CD4-positive, alpha-beta T cell treated with Interleukin-4 for 1 hour (primary cell): ENCODE data around the gene GALNT9.
A peak's percentile ranks its signal among the peaks of the same experiment; 100 is the strongest.
"Not testable (repeated sequence)": the region's sequence is repeated elsewhere in the genome, so short reads cannot be mapped to it uniquely, and the experiment has no call there.

Source experiments
- DNase-seq, 2 donors: peaks; one replicate each; pipeline ENCODE4 v3.0.0-alpha.2; 2020 to 2022

Gene GALNT9

GRCh38 chr12:132247718-132248452 lies 81.5 kb downstream of the GALNT9 start:
- no peak for DNase-seq

DNA sequence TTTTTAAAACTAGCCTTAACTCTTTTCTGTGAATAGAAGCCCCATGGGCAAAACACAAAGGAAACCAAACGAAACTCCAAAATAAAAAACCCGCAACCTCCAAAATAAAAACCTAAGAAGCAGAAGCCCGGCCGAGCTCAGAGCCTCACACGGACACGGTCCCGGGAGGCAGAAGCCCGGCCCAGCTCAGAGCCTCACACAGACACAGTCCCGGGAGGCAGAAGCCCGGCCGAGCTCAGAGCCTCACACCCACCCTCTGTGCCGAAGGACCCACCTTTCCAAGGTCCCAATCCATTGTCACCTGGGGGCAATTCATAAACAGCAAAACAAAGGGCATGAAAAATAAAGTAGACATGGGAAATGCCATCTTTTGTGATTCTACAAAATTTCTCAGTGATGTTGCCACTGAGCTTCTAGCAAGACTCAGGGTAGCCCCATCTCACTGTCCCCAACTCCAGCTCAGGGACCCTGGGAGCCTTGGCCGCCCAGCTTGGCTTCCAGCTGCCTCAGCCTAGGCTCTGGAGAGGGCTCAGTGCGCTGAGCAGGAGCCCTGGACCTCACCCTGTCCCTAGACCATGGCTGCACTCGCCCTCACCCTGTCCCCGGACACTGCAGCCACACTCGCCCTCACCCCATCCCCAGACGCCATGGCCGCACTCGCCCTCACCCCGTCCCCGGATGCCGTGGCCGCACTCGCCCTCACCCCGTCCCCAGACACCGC lies 82.2 kb downstream of the GALNT9 start:
- DNase-seq: no peak

GRCh38 chr12:132245521-132246101 lies 83.8 kb downstream of the GALNT9 start:
- DNase-seq: no peak

DNA sequence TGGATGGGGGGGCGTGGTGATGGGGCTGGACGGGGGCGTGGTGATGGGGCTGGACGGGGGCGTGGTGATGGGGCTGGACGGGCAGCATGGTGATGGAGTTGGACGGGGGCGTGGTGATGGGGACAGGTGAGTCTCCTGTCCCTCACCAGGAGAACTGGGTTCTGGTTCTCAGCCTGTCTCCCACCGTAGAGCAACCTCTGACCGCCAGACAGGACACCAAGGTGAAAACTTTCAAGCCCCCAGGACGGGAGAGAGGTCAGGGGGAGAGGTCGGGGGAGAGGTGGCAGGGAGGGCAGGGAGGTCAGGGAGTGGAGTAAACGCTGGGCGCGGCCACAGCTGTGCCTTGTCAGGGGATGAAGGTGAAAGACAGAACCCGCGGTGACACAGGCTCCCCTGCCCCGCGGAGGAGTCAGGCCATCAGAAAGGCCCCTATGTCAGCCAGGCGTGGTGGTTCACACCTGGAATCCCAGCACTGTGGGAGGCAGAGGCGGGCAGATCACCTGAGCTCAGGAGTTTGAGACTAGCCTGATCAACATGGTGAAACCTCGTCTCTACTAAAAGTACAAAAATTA lies 84.6 kb downstream of the GALNT9 start:
- DNase-seq: no peak

GRCh38 chr12:132243596-132244310 lies 85.6 kb downstream of the GALNT9 start:
- DNase-seq: no peak

- DNase-seq: peak in 1 of 2 donors; percentile 2
Observed at GRCh38 chr12:132243171-132243570, 86.2 kb downstream of the GALNT9 start.

DNA sequence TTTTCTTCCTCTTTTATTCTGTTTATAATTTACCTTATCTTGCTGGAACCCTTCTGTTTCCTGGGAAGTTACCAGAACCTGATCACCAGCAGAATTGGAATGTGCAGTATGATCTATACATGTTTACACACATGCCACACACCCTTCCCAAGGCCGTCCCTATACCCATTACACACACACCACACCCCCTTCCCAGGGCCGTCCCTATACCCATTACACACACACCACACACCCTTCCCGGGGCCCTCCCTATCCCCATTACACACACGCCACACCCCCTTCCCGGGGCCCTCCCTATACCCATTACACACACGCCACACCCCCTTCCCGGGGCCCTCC lies 88.8 kb downstream of the GALNT9 start:
- DNase-seq: not testable (repeated sequence)

DNA sequence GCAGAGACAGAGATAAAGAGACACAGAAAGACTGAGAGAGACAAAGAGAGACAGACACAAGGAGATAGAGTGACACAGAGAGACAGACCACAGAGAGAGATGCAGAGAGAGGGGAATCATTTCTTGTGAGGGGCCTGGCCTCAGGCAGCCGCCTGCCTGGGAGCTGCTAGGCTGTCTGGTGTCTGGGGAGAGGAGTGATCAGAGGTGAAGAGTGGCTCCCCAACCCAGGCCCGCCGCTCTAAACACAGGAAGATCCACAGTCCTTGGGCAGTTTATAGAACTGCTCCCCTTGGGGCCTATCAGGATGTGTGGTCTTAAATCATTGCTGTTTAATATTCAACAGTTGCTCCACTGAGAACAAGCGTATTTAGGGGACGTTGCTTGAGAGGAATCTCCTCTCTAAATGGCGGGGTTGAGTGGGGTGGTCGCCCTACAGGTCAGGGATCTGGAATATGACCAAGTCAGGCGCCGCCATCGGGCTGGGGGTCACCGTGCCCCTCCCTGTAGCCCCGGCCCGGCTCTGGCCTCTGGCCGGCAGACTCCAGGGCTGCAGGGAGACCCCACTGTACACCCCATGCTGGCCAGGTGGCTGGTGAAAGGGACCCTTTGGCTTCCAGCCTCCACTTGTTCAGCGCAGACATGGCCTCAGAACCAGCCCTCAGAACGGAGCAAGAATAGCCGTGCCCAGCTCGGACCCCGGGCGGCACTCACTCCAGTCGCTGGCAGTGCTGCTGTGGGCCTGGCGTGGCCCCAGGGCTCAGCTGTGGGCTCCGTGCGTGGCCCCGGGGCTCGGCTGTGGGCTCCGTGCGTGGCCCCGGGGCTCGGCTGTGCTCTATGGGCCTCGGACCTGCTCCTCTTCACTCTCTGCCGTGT lies 89.4 kb downstream of the GALNT9 start:
- no peak for DNase-seq

- peak in 1 of 2 donors; percentile 9 for DNase-seq
Observed at GRCh38 chr12:132239392-132239791, 90.0 kb downstream of the GALNT9 start.

DNA sequence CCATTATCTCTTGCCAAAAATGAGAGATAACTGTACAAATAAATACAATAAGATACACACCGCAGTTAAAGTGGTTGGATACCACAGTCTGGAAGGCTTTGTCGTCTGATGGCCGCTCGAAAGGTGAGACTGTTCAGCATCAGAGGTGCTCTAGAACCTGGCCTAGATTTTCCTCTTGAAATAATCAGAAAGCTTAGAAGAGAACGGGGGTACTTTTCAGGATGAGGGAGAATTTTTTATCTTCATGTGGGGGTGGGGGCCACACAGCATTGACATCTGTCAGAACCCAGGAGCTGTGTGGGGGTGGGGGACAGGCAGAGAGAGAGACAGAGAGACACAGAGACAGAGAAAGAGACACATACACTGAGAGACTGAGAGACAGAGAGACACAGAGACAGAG lies 90.5 kb downstream of the GALNT9 start:
- no peak for DNase-seq

DNA sequence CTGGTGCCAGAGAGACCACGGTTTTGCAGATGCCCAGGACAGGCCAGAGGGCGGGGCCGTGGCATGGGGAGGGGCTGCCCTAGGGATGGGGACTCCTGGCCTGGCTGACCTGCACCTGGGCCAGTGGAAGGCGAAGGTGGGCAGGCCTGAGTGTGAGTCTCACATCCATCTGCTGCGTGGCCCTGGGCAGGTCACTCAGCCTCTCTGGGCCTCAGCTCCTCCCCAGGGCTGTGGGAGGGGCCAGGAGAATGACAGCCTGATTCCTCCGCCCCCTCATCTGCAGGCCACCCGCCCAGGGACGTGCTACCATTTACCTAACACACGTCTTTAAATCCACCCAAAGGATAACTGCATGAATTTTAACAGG lies 90.9 kb downstream of the GALNT9 start:
- no peak for DNase-seq

DNA sequence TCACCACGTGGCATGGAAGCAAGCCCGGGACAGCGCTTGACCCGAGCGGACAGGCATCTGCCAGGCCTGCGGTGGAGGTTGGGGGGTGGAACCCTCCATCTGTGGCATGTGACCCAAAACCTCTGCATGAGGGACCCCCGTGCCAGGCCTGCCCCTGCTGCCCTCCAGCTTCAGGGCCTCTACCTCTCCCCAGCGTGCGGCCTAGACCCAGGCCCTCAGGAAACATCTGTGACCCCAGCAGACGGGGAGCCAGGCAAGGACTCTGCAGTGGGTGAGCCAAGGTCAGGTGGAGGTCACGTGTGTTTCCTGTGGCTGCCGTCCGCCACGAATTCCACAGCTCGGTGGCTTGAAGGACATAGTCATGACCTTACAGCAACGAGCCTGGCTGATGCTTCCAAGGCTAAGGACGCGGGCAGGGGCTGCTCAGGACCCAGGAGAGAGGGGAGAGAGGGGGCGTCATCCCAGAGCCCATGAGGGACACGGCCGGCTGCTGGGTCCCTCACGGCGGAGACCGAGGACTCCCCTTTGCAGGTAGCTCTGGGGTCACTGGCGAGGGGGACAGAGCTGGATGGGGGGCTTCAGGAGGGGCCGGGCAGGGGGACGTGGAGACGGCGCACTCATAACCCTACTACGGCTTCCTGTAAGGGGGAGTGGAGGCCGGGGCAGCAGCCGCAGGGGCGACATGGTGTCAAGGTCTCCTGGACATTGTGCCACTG lies 91.5 kb downstream of the GALNT9 start:
- no peak for DNase-seq

GRCh38 chr12:132236930-132237771 lies 92.2 kb downstream of the GALNT9 start:
- DNase-seq: no peak

GRCh38 chr12:132236129-132236929 lies 93.1 kb downstream of the GALNT9 start:
- DNase-seq: no peak

- no peak for DNase-seq
Observed at GRCh38 chr12:132235116-132235820, 94.1 kb downstream of the GALNT9 start.

DNA sequence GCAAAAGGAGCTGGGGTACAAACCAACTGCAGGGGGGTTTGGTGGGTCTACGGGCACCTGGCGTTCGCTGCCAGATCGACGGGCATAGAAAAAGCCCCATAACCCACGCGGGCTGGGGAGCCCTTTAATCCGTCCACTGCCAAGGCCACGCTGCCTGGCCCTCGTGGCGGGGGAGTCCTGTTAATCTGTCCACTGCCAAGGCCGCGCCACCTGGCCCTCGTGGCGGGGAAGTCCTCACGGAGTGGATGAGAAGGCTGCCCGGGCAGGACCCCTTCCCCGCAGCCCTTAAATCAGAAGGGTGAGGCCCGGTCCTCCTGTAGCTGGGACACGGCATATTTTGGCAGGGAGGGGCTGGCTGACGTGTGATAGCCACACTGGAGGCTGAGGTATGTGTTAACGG lies 99.0 kb downstream of the GALNT9 start:
- DNase-seq: no peak

DNA sequence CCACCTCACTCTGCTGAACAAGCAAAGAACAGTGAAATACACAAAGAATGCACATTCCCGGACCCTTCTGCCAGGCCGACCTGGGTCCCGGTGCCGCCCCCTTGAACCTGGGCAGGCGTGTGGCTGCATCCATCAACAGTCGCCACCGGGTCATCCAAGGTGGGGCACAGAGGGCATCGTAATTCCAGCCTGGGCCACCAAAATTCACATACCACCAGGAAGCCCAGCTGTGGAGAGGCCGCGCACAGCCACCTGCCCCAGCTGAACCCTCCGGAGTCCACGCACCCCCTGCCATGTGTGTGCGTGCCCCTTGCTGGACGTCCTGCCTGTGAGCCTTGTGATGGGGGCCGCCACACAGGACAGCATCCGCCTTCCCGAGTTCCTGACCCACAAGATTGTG lies 99.5 kb downstream of the GALNT9 start:
- DNase-seq: no peak

GRCh38 chr12:132229193-132229760 lies 100.1 kb downstream of the GALNT9 start:
- DNase-seq: no peak
